ENCODE data around the gene LIFR.

DNA sequence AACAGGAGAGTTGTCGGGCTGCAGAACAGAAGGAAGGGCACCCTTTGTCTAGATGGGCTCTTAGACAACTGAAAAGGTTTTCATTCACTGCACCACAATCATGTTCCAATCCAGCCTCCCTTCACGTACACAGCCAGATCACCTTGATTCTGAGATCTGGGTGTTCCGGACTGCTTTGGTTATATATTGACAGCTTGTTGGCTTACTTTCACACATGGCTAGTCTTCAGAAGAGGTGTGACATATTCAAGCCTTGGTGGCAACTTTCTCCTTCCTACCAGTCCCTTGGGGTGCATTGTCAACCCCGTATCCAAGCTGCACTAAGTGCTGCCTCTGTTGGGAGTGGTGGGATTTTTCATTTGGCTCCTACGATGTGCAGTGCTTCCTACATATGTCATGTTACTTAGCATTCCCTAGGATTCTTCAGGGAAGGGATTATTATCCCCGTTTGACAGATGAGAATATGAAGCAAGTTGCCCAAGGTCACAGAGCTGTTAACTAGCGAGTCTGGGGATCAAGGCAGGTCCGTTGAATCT, 100.6 kb downstream of the LIFR start:
- TF ChIP-seq, protein P1, sequence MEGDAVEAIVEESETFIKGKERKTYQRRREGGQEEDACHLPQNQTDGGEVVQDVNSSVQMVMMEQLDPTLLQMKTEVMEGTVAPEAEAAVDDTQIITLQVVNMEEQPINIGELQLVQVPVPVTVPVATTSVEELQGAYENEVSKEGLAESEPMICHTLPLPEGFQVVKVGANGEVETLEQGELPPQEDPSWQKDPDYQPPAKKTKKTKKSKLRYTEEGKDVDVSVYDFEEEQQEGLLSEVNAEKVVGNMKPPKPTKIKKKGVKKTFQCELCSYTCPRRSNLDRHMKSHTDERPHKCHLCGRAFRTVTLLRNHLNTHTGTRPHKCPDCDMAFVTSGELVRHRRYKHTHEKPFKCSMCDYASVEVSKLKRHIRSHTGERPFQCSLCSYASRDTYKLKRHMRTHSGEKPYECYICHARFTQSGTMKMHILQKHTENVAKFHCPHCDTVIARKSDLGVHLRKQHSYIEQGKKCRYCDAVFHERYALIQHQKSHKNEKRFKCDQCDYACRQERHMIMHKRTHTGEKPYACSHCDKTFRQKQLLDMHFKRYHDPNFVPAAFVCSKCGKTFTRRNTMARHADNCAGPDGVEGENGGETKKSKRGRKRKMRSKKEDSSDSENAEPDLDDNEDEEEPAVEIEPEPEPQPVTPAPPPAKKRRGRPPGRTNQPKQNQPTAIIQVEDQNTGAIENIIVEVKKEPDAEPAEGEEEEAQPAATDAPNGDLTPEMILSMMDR (conservative IDR thresholded peaks at IDR 0.05), result no peak
- no peak for TF ChIP-seq EZH2 (IDR thresholded peaks at IDR 0.05; ENCODE audit: low read depth)

All from PC-9 (cell line).